Thyroid gland (tissue), 4 donors: ENCODE data around the gene ACYP2.

ENCODE experiments used
- CTCF ChIP-seq, 6 experiments: fragments of 200-600 bp in 3 of 6; fragments of 450-650 bp in 3 of 6; sonication (generic) in 3 of 6; IDR thresholded peaks; one replicate each; pipeline ENCODE4 v1.5.1; 2016 to 2019; ENCODE audit warnings: antibody characterized with exemption in 6 of 6, mild to moderate bottlenecking in 2 of 6, inconsistent platforms in 1 of 6, moderate library complexity in 1 of 6
- POLR2A ChIP-seq, 2 donors: fragments of 450-650 bp; IDR thresholded peaks; one replicate each; pipeline ENCODE4 v1.6.1; 2017; ENCODE audit warnings: antibody characterized with exemption in 2 of 2, mild to moderate bottlenecking in 2 of 2, moderate library complexity in 1 of 2

- TF ChIP-seq CTCF (IDR thresholded peaks at IDR 0.05) (no peak), POLR2A (IDR thresholded peaks at IDR 0.05) (no peak)
Observed at GRCh38 chr2:54083021-54083420, 32.4 kb upstream of the ACYP2 start.
